GM21529 (cell line): ENCODE results near the gene KDM5A.
"Not testable (repeated sequence)": the region's sequence is repeated elsewhere in the genome, so short reads cannot be mapped to it uniquely, and the experiment has no call there.

Source experiments
- ATAC-seq: cut with Tn5 transposase; IDR thresholded peaks from one replicate; pipeline ENCODE4 v1.9.1; 2021; ENCODE audit not compliant: unreplicated experiment

Gene KDM5A

DNA sequence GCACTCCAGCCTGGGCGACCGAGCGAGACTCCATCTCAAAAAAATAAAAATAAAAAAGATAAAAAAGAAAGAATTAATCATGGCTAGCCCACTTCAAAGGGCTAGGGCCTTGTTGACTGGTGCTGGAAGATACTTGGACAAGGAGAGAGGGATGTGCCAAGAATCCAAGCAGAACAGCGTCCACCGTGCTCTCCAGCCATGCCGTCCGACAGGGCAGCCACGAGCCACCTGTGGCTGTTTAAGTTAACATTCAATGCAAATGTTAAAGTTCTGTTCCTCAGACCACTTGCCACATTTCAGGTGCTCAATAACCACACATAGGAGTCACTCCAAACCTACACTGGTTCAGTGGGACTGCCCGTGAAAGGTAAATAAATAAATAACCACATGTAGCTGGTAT, 147.9 kb downstream of the KDM5A start:
- ATAC-seq = no peak

- no peak for ATAC-seq
Measured at GRCh38 chr12:240566-240965, 148.6 kb downstream of the KDM5A start.

DNA sequence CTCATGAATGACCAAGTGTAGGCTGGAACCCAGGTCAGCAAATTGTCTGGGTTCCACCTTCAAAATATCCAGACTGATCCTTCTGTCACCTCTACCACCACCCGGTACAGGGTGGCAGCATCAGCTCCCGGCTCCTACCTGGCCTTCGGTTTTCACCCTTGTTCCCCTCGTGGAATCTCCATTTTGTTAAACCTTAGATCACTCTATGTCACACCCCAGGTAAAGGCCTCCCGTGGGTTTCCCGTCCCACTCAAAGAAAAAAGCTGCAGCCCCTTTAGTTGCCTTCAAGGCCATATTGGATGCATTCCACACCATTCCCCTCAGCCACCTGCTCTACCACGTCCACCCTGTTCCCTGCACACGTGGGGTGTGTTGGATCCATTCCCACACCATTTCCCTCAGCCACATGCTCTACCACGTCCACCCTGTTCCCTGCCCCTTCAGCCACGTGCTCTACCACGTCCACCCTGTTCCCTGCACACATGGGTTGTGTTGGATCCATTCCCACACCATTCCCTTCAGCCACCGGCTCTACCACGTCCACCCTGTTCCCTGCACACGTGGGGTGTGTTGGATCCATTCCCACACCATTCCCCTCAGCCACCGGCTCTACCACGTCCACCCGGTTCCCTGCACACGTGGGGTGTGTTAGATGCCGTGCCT, 150.3 kb downstream of the KDM5A start:
- no peak for ATAC-seq

DNA sequence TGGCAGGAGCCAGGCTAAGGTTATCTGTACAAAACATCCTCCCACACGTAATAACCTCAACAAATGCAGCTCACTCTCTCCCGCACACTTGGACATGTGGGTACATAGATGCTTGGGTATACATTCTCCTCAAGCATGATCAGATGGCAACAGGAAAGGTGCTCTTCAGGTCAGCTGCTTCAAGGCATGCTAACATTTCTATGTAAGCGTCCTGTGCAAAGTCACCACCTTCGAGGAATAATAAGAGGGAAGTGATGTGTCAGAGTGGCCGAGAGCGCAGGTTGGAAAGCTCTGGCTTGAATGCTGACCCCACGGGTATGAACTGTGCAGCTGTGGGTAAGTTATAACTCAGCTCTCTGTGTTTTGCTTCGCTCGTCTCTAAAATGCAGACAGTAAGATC, 151.0 kb downstream of the KDM5A start:
- no peak for ATAC-seq

DNA sequence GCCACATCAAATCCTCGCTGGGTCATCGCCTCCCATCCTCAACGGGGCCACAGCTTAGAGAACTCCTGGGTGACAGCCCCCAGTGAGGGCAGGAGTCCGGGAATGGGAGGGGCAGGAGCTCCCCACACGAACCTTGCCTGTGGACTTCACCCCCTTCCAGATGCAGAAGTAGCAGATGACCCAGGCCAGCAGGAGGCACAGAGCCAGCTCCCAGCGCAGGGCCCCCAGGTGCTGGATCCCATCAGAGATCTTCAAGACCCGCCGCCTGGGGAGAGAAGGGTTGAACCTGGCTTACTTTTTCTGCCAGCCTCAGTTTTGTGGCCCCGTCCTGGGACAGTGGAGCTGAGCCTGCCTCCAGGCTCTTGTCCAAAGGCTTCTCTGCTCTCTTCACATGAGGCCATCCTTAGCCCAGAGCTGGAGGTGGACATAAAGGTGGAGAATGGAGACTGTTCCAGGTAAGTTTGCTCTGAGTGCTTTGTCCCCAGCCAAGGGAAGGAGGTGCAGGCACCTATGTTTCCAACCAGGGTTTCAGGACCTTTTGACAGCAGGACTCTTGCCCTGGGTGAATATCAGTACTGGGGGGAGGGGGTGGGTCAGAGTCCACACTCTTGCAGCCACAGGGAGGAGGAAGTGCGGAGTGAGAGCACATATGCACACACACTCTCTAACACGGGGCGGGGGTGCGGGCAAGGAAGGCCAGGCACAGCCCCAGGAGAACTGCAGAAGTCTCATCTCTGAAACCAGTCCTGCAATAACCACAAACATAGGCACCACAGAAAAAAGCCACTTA, 151.9 kb downstream of the KDM5A start:
- no peak for ATAC-seq

DNA sequence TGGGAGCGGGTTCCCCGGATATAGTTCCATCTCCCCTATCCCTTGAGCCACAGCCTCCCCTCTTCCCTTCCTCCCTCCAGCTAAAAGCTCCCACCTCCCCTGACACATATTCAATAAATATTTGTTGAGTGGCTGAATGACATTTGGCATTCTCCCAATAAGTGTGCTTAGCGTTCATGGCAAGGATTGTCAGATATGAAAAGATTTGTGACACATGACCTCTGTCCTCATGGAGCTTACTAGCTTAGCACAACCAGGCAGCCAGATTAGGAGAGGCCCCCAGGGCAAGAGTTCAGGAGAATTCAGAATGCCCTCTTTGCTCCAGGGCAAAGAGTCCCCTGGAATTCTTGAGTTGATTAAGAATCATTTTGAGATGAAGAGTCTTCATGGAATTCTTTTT, 152.7 kb downstream of the KDM5A start:
- ATAC-seq = no peak

- not testable (repeated sequence) for ATAC-seq
Measured at GRCh38 chr12:235967-236366, 153.2 kb downstream of the KDM5A start.

DNA sequence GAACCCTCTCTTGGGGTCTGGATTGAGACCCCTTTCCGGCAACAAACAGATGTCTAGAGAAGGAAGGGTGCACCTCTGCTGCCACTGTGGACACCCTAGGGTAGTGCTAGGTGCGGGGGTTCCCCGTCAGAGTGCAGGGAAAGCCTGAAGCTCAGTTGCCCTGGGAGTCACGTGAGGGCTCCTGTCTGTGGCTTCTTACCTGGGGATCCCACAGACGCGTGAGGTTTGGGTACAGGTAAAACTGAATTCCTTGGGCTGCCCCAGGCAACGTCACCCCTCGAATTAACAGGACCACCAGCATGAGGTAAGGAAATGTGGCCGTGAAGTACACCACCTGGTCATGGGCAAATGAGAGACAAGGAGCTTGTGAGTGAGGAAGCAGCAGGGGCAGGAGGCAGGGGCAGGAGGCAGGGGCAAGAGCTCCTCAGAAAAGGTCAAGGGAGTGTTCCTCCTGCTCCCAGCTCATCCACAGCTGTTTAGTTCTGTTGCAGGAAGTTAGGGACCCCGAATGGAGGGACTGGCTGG, 154.2 kb downstream of the KDM5A start:
- ATAC-seq = no peak

GRCh38 chr12:234019-234418, 155.1 kb downstream of the KDM5A start:
- ATAC-seq = no peak

GRCh38 chr12:233615-233968, 155.5 kb downstream of the KDM5A start:
- ATAC-seq = no peak

DNA sequence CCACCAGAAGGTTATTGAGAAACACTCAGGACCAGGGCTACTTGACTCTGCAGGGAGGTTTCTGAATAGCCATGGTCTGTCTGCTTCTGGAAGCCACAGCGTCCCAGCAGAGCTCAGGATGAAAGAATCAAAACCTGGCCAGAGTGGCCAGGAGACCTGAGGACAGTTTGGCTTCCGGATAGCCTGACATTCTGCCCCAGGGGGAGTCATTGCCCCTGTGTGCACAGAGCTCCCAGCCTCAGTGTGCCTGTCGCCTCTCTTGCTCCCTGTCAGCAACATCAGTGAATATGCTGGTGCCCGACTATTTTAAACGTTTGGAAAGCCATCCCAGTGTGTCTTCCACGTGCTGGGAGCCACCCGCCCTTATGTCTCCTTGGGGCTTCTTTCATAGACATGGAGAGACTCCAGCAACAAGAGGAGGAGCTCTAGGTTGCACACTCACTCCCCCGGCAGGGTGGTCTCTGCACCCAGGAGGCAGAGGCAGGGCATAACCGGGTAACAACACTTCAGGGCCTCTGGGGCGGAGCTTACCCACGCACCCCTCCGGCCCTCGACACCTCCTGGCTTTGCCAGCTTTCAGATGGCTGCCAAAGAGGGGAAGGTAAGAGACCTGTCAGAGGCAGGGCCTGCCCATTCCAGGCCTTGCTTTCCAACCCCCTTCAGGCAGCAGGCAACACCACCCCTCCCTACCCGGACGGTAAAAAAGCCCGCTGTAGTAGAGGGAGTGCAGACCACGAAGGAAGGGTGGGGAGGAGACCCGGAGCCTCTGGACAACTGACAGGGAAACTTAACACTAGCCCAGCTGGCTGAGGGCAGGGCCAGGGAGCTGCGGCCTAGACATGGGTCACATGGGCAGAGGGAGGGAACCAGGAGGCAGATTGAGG, 156.1 kb downstream of the KDM5A start:
- no peak for ATAC-seq

GRCh38 chr12:230925-231671, 158.0 kb downstream of the KDM5A start:
- no peak for ATAC-seq
